ENCODE measurements around the gene MLH3. TPM values are rescaled to one million over a fixed set of nuclear protein-coding genes. Genes with fewer than 3 reads are reported as not detected.

Gene MLH3
- total and polyA plus RNA-seq, 4 donors = 5.8 to 29.7 (median 9.9) TPM

GRCh38 chr14:75046899-75047298 lies 4.4 kb downstream of the MLH3 start:
- Histone ChIP-seq H3K27ac (ENCODE audit: low read depth in 1 of 2, low read length in 2 of 2) (no peak overlapping the region), H3K9me3 (ENCODE audit: control insufficient read depth in 4 of 4, low read length in 3 of 4) (no peaks in the 10 kb centered on the region), H3K4me1 (ENCODE audit: control insufficient read depth in 4 of 4, insufficient read depth in 4 of 4, low read length in 3 of 4) (peaks cover 5 to 17% (median 12%) of the 10 kb centered on the region in 4 donors), H3K27me3 (ENCODE audit: control insufficient read depth in 4 of 4, insufficient read depth in 4 of 4, low read length in 3 of 4) (no peaks in the 10 kb centered on the region), H3K9ac (ENCODE audit: low read depth in 1 of 2, low read length in 2 of 2) (no peak overlapping the region), H3K36me3 (ENCODE audit: control insufficient read depth in 4 of 4, insufficient read depth in 3 of 4, low read depth in 1 of 4, low read length in 3 of 4) (no peaks in the 10 kb centered on the region), H3K4me3 (ENCODE audit: low read depth in 1 of 3, low read length in 3 of 3) (no peak overlapping the region)
- no peak for DNase-seq (ENCODE audit: low spot score)
- WGBS = 95% methylated on average over 3 of the region's 3 CpGs
- TF ChIP-seq HNF4A (conservative IDR thresholded peaks at IDR 0.05) (no peak), RAD21 (IDR thresholded peaks at IDR 0.05) (no peak), TAF1 (conservative IDR thresholded peaks at IDR 0.05) (no peak), EGR1 (IDR thresholded peaks at IDR 0.05; ENCODE audit: low read depth in 2 of 2) (no peak)
- TF ChIP-seq, protein P1, sequence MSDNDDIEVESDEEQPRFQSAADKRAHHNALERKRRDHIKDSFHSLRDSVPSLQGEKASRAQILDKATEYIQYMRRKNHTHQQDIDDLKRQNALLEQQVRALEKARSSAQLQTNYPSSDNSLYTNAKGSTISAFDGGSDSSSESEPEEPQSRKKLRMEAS (IDR thresholded peaks at IDR 0.05) = no peak

- Histone ChIP-seq H3K27ac (ENCODE audit: low read depth in 1 of 2, low read length in 2 of 2) (no peak overlapping the region), H3K36me3 (ENCODE audit: control insufficient read depth in 4 of 4, insufficient read depth in 3 of 4, low read depth in 1 of 4, low read length in 3 of 4) (no peaks in the 10 kb centered on the region), H3K27me3 (ENCODE audit: control insufficient read depth in 4 of 4, insufficient read depth in 4 of 4, low read length in 3 of 4) (no peaks in the 10 kb centered on the region), H3K9ac (ENCODE audit: low read depth in 1 of 2, low read length in 2 of 2) (no peak overlapping the region), H3K4me3 (ENCODE audit: low read depth in 1 of 3, low read length in 3 of 3) (no peak overlapping the region), H3K9me3 (ENCODE audit: control insufficient read depth in 4 of 4, low read length in 3 of 4) (no peaks in the 10 kb centered on the region), H3K4me1 (ENCODE audit: control insufficient read depth in 4 of 4, insufficient read depth in 4 of 4, low read length in 3 of 4) (peaks cover 7 to 21% (median 12%) of the 10 kb centered on the region in 4 donors)
- TF ChIP-seq RXRA (IDR thresholded peaks at IDR 0.05) (no peak), HNF4G (IDR thresholded peaks at IDR 0.05) (no peak), FOXA1 (IDR thresholded peaks at IDR 0.05) (no peak), RAD21 (IDR thresholded peaks at IDR 0.05) (no peak), SP1 (IDR thresholded peaks at IDR 0.05) (no peak), GABPA (IDR thresholded peaks at IDR 0.05 in 1 of 2, conservative IDR thresholded peaks at IDR 0.05 in 1 of 2) (no peak), CTCF (IDR thresholded peaks at IDR 0.05; ENCODE audit: low read depth, low read length, missing input control) (no peak), NR2F2 (IDR thresholded peaks at IDR 0.05) (no peak), EGR1 (IDR thresholded peaks at IDR 0.05; ENCODE audit: low read depth in 2 of 2) (no peak), FOXA2 (IDR thresholded peaks at IDR 0.05) (no peak)
- TF ChIP-seq, protein P1 (IDR thresholded peaks at IDR 0.05) = no peak
- TF ChIP-seq, protein P2, sequence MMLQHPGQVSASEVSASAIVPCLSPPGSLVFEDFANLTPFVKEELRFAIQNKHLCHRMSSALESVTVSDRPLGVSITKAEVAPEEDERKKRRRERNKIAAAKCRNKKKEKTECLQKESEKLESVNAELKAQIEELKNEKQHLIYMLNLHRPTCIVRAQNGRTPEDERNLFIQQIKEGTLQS (IDR thresholded peaks at IDR 0.05) = no peak
- 82% methylated on average over 5 of the region's 5 CpGs for WGBS
- no peak for DNase-seq (ENCODE audit: low spot score)
These were observed 5.0 kb downstream of the MLH3 start for GRCh38 chr14:75046275-75046674.

GRCh38 chr14:75044752-75045151 lies 6.5 kb downstream of the MLH3 start:
- H3K9me3 ChIP-seq (ENCODE audit: control insufficient read depth in 4 of 4, low read length in 3 of 4) = no peaks in the 10 kb centered on the region
- 87% methylated on average over 8 of the region's 8 CpGs for WGBS
- no peak for DNase-seq (ENCODE audit: low spot score)
- peaks cover 10 to 25% (median 13%) of the 10 kb centered on the region in 4 donors for H3K4me1 ChIP-seq (ENCODE audit: control insufficient read depth in 4 of 4, insufficient read depth in 4 of 4, low read length in 3 of 4)
- H3K4me3 ChIP-seq (ENCODE audit: low read depth in 1 of 3, low read length in 3 of 3) = no peak overlapping the region
- H3K27ac ChIP-seq (ENCODE audit: low read depth in 1 of 2, low read length in 2 of 2) = no peak overlapping the region
- H3K27me3 ChIP-seq (ENCODE audit: control insufficient read depth in 4 of 4, insufficient read depth in 4 of 4, low read length in 3 of 4) = no peaks in the 10 kb centered on the region
- H3K36me3 ChIP-seq (ENCODE audit: control insufficient read depth in 4 of 4, insufficient read depth in 3 of 4, low read depth in 1 of 4, low read length in 3 of 4) = no peaks in the 10 kb centered on the region
- no peak overlapping the region for H3K9ac ChIP-seq (ENCODE audit: low read depth in 1 of 2, low read length in 2 of 2)
- TF ChIP-seq, protein P3, sequence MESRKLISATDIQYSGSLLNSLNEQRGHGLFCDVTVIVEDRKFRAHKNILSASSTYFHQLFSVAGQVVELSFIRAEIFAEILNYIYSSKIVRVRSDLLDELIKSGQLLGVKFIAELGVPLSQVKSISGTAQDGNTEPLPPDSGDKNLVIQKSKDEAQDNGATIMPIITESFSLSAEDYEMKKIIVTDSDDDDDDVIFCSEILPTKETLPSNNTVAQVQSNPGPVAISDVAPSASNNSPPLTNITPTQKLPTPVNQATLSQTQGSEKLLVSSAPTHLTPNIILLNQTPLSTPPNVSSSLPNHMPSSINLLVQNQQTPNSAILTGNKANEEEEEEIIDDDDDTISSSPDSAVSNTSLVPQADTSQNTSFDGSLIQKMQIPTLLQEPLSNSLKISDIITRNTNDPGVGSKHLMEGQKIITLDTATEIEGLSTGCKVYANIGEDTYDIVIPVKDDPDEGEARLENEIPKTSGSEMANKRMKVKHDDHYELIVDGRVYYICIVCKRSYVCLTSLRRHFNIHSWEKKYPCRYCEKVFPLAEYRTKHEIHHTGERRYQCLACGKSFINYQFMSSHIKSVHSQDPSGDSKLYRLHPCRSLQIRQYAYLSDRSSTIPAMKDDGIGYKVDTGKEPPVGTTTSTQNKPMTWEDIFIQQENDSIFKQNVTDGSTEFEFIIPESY (IDR thresholded peaks at IDR 0.05) = no peak
- TF ChIP-seq YY1 (IDR thresholded peaks at IDR 0.05) = no peak
- TF ChIP-seq SP1 (IDR thresholded peaks at IDR 0.05) = no peak
- no peak for TF ChIP-seq FOXA2 (IDR thresholded peaks at IDR 0.05)
- TF ChIP-seq, protein P1 (IDR thresholded peaks at IDR 0.05) = no peak
- TF ChIP-seq HNF4G (IDR thresholded peaks at IDR 0.05) = no peak
- TF ChIP-seq RXRA (IDR thresholded peaks at IDR 0.05) = no peak
- no peak for TF ChIP-seq NR2F2 (IDR thresholded peaks at IDR 0.05)
- TF ChIP-seq CTCF (IDR thresholded peaks at IDR 0.05; ENCODE audit: low read depth, low read length, missing input control) = no peak
- TF ChIP-seq, protein P4, sequence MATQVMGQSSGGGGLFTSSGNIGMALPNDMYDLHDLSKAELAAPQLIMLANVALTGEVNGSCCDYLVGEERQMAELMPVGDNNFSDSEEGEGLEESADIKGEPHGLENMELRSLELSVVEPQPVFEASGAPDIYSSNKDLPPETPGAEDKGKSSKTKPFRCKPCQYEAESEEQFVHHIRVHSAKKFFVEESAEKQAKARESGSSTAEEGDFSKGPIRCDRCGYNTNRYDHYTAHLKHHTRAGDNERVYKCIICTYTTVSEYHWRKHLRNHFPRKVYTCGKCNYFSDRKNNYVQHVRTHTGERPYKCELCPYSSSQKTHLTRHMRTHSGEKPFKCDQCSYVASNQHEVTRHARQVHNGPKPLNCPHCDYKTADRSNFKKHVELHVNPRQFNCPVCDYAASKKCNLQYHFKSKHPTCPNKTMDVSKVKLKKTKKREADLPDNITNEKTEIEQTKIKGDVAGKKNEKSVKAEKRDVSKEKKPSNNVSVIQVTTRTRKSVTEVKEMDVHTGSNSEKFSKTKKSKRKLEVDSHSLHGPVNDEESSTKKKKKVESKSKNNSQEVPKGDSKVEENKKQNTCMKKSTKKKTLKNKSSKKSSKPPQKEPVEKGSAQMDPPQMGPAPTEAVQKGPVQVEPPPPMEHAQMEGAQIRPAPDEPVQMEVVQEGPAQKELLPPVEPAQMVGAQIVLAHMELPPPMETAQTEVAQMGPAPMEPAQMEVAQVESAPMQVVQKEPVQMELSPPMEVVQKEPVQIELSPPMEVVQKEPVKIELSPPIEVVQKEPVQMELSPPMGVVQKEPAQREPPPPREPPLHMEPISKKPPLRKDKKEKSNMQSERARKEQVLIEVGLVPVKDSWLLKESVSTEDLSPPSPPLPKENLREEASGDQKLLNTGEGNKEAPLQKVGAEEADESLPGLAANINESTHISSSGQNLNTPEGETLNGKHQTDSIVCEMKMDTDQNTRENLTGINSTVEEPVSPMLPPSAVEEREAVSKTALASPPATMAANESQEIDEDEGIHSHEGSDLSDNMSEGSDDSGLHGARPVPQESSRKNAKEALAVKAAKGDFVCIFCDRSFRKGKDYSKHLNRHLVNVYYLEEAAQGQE (IDR thresholded peaks at IDR 0.05) = no peak

Measured in liver (tissue), 9 donors.